GM10248 (cell line): ENCODE results near the gene ADGRE2.
"Not testable (repeated sequence)": the region's sequence is repeated elsewhere in the genome, so short reads cannot be mapped to it uniquely, and the experiment has no call there.

ENCODE experiments used
- CTCF ChIA-PET: fragments of 300-600 bp; sonication (Branson Sonifier 250); formaldehyde crosslinking; extraction: SDS; loops from one replicate; lab custom pipeline; 2021; ENCODE audit warnings: antibody characterized with exemption; lab: Yijun Ruan, JAX
- POLR2A ChIA-PET: fragments of 350-650 bp; sonication (Branson Sonifier 250); formaldehyde crosslinking; extraction: SDS; loops from one replicate; lab custom pipeline; 2020; ENCODE audit warnings: antibody characterized with exemption; lab: Yijun Ruan, JAX
- DNase-seq: peaks from one replicate; pipeline ENCODE4 v3.0.0; 2012; ENCODE audit errors: extremely low spot score
- CTCF ChIP-seq: IDR thresholded peaks from 2 replicates; pipeline ENCODE4 v1.5.1; 2012; ENCODE audit warnings: mild to moderate bottlenecking, low read depth; ENCODE audit errors: extremely low read depth, missing control alignments, control extremely low read depth

ADGRE2 gene

GRCh38 chr19:14786421-14786851 lies 8.1 kb upstream of the ADGRE2 start:
- TF ChIP-seq CTCF = peak; percentile 82
- ChIA-PET POLR2A (interaction anchor here (0.6 kb wide), 1 partner anchor 268 kb away, joined by 5 read pairs; no protein-coding TSS in a partner anchor), CTCF (interaction anchor here (0.9 to 2.7 kb wide), 18 partner anchors 9 to 1895 kb away, joined by 3 to 19 read pairs (median 4); partner anchors contain the start of genes ADGRE2 and NDUFB7)
- peak; percentile 62 for DNase-seq

- POLR2A ChIA-PET = interaction anchor here (0.5 to 1.2 kb wide), 3 partner anchors 25 to 267 kb away, joined by 4 to 6 read pairs (median 4); partner anchors contain the start of gene DNAJB1
- CTCF ChIA-PET = interaction anchor here (0.8 to 2.7 kb wide), 10 partner anchors 8 to 1896 kb away, joined by 3 to 19 read pairs (median 4); partner anchors contain the start of genes ADGRE2 and NDUFB7
- peak; percentile 39 for DNase-seq
These were observed 6.9 kb upstream of the ADGRE2 start for GRCh38 chr19:14785102-14785793.

- POLR2A ChIA-PET = interaction anchor here (0.5 to 1.2 kb wide), 3 partner anchors 26 to 267 kb away, joined by 4 to 6 read pairs (median 4); partner anchors contain the start of gene DNAJB1
- CTCF ChIA-PET = interaction anchor here (0.8 to 2.7 kb wide), 3 partner anchors 8 to 228 kb away, joined by 3 to 19 read pairs (median 3); partner anchors contain the start of gene ADGRE2
- peak; percentile 68 for DNase-seq
These were observed 6.4 kb upstream of the ADGRE2 start for GRCh38 chr19:14784730-14785101.

GRCh38 chr19:14783410-14783998 lies 5.1 kb upstream of the ADGRE2 start:
- CTCF ChIA-PET, POLR2A ChIA-PET, DNase-seq: not testable (repeated sequence)

- POLR2A ChIA-PET = no interaction called here
- CTCF ChIA-PET = no interaction called here
- TF ChIP-seq CTCF = no peak
- no peak for DNase-seq
These were observed 4.5 kb upstream of the ADGRE2 start for GRCh38 chr19:14782626-14783409.

GRCh38 chr19:14781713-14782536 lies 3.6 kb upstream of the ADGRE2 start:
- CTCF ChIA-PET = not testable (repeated sequence)

GRCh38 chr19:14780622-14781225 lies 2.4 kb upstream of the ADGRE2 start:
- POLR2A ChIA-PET, CTCF ChIA-PET: not testable (repeated sequence)
- DNase-seq = peak; percentile 38

More at GRCh38 chr19:14781713-14782536, 3.6 kb upstream of the ADGRE2 start:
- POLR2A ChIA-PET, DNase-seq: not testable (repeated sequence)

GRCh38 chr19:14779151-14779550 lies 791 bp upstream of the ADGRE2 start:
- no peak for DNase-seq
- TF ChIP-seq CTCF = no peak
- POLR2A ChIA-PET = no interaction called here
- CTCF ChIA-PET = interaction anchor here (0.9 to 3.6 kb wide), 2 partner anchors 7 to 223 kb away, joined by 3 to 19 read pairs; no protein-coding TSS in a partner anchor

GRCh38 chr19:14777645-14778044 lies 715 bp downstream of the ADGRE2 start:
- POLR2A ChIA-PET, DNase-seq: not testable (repeated sequence)
- CTCF ChIA-PET = interaction anchor here (1.4 to 3.6 kb wide), 3 partner anchors 8 to 203 kb away, joined by 5 to 19 read pairs (median 6); no protein-coding TSS in a partner anchor
